GM19328 (cell line): ENCODE measurements around the gene C20orf96.
"Not testable (repeated sequence)": the region's sequence is repeated elsewhere in the genome, so short reads cannot be mapped to it uniquely, and the experiment has no call there.

Experiments
- ATAC-seq: cut with Tn5 transposase; IDR thresholded peaks from one replicate; pipeline ENCODE4 v1.9.1; 2021; ENCODE audit warnings: mild to moderate bottlenecking, moderate library complexity; ENCODE audit not compliant: unreplicated experiment

The C20orf96 gene

DNA sequence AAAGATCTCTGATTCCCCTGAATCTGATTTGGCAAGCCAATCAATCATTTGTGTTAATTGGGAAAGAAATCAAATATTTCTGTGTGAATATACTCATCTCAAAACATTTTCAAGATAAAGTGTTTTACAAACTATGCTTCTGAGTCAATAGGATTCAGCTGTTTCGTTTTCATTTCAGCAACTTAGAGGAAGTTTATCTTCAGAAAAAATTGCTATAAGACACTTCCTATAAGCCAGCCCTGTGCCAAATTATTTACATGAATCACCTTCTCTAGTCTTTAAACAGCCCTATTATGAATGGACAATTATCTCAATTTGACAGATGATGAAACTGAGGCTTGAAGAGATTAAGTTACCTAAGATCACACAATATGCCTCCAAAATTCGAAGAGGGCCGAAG is 52.6 kb downstream of the C20orf96 start:
- ATAC-seq: no peak

DNA sequence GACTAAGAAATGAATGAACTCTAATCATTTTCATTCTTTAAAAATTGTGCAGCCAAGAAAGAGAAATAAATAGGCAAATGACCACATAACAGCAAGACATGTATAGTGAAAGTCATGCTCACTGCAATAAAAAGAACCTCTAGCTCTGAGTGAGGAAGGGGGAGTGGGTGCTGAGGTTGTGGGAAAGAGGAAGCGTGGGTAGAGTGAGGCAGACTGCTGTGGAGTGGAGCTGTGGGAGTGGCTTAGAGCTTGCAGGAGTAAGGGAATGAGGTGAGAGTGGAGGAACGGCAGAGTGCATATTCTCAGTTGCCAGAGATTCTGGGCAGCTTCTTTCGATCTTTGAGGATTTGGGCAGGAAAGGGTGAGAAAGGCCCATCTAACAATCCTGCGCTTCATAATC is 53.1 kb downstream of the C20orf96 start:
- no peak for ATAC-seq

DNA sequence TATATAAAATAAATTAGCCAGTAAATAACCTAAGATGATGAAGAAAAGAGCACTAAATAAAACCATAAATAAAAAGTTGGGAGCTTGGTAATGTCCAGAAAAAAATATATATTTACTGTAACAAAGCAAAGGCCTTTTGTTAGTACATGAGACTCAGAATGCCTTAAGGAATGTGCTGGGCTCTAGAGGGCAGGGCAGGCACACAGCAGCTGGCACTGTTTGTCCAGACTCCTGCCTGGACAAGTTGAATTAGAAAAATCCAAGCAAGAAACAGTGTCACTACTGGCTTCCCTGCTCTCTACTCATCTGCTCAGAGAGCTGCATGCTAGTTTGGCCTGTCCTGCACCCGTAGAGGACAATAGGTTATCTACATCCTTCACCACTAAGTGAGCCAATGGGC is 54.7 kb downstream of the C20orf96 start:
- ATAC-seq: no peak

DNA sequence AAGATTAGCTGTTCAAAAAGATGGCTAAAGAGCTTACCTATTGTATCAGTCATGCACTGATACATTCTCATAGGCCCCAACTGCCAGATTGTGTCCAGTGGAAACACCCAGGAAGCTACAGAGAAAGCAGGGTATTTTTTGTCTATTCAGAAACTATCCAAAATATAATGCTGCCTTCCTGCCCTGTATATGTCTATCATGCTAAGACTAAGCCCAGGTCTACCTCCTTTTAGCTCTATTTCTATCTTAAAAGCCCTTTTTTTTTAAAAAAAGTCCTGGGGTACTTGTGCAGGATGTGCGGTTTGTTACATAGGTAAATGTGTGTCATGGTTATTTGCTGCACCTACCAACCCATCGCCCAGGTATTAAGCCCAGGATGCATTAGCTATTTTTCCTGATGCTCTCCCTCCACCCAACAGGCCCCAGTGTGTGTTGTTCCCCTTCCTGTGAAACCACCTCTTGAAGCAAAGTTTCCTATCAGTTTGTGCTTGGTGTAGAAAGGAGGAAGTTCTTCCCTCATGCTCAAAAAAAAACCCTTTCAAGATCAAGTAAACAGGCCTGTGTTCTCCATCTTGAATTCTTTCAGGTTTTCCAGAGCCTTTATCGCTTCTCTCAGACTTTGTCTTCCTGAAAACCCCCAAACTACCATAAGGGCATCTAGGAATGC is 63.0 kb downstream of the C20orf96 start:
- ATAC-seq: no peak

DNA sequence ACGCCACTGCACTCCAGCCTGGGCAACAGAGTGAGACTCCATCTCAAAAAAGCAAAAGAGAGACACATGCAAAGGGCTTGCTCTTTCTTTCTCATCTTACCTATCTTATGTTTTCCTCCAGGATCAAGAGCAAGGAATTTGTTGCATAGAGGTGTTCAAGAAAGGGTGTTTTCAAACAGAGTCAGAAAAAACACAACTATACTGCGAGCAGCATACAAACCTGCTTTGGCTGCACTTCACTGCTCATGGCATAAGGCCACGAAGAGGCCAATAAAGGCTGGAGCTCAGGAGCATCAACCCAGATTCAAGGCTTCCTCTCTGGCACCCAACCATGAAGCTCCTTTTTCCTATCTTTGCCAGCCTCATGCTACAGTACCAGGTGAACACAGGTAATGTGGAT is 63.6 kb downstream of the C20orf96 start, which contains the start of gene DEFB129:
DEFB129 (plus strand) TSS at position 301 of the 400 bp plus-strand sequence; CDS start at position 332, 31 bp downstream.
- ATAC-seq: no peak

DNA sequence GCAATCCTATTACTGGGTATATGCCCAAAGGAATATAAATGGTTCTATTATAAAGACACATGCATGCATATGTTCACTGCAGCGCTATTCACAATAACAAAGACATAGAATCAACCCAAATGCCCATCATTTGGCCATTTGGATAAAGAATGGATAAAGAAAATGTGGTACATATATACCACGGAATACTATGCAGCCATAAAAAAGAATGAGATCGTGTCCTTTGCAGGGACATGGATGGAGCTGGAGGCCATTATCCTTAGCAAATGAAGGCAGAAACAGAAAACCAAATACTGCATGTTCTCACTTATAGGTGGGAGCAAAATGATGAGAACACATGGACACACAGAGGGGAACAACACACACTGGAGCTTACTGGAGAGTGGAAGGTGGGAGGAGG is 64.7 kb downstream of the C20orf96 start:
- ATAC-seq: not testable (repeated sequence)

- ATAC-seq: no peak
Measured at GRCh38 chr20:221258-221830, 69.2 kb downstream of the C20orf96 start.
